ENCODE results near the gene CNNM2.

CNNM2 gene

GRCh38 chr10:103072891-103073290 is 154.8 kb downstream of the CNNM2 start:
- no peak for DNase-seq (ENCODE audit: low read depth)

- no peak for DNase-seq (ENCODE audit: low read depth)
Measured at GRCh38 chr10:103077020-103077419, 158.9 kb downstream of the CNNM2 start.

GRCh38 chr10:103077491-103078308 is 159.6 kb downstream of the CNNM2 start:
- DNase-seq (ENCODE audit: low read depth), result no peak

- DNase-seq (ENCODE audit: low read depth), result no peak
Measured at GRCh38 chr10:103078309-103078615, 160.2 kb downstream of the CNNM2 start.

- no peak for DNase-seq (ENCODE audit: low read depth)
Measured at GRCh38 chr10:103078676-103079075, 160.6 kb downstream of the CNNM2 start.

- no peak for DNase-seq (ENCODE audit: low read depth)
Measured at GRCh38 chr10:103079100-103079499, 161.0 kb downstream of the CNNM2 start.

- no peak for DNase-seq (ENCODE audit: low read depth)
Measured at GRCh38 chr10:103079946-103080345, 161.9 kb downstream of the CNNM2 start.

- no peak for DNase-seq (ENCODE audit: low read depth)
Measured at GRCh38 chr10:103080891-103081581, 162.9 kb downstream of the CNNM2 start.

- no peak for DNase-seq (ENCODE audit: low read depth)
Measured at GRCh38 chr10:103082683-103083082, 164.6 kb downstream of the CNNM2 start.

GRCh38 chr10:103083266-103083976 is 165.3 kb downstream of the CNNM2 start:
- no peak for DNase-seq (ENCODE audit: low read depth)

GRCh38 chr10:103083977-103084320 is 165.9 kb downstream of the CNNM2 start:
- no peak for DNase-seq (ENCODE audit: low read depth)

GRCh38 chr10:103086261-103086660 is 168.2 kb downstream of the CNNM2 start:
- no peak for DNase-seq (ENCODE audit: low read depth)

GRCh38 chr10:103086799-103087198 is 168.7 kb downstream of the CNNM2 start:
- no peak for DNase-seq (ENCODE audit: low read depth)

- no peak for DNase-seq (ENCODE audit: low read depth)
Measured at GRCh38 chr10:103089493-103089892, 171.4 kb downstream of the CNNM2 start.

GRCh38 chr10:103090911-103091310 is 172.8 kb downstream of the CNNM2 start:
- DNase-seq (ENCODE audit: low read depth), result no peak

GRCh38 chr10:103095005-103095404 is 176.9 kb downstream of the CNNM2 start:
- DNase-seq (ENCODE audit: low read depth), result no peak

- no peak for DNase-seq (ENCODE audit: low read depth)
Measured at GRCh38 chr10:103096130-103096529, 178.0 kb downstream of the CNNM2 start.

GRCh38 chr10:103098240-103098639 is 180.1 kb downstream of the CNNM2 start:
- DNase-seq (ENCODE audit: low read depth), result no peak

GRCh38 chr10:103100620-103101019 is 182.5 kb downstream of the CNNM2 start:
- no peak for DNase-seq (ENCODE audit: low read depth)

GRCh38 chr10:103102195-103102594 is 184.1 kb downstream of the CNNM2 start:
- no peak for DNase-seq (ENCODE audit: low read depth)

- DNase-seq (ENCODE audit: low read depth), result no peak
Measured at GRCh38 chr10:103103989-103104388, 185.9 kb downstream of the CNNM2 start.

GRCh38 chr10:103104721-103105120 is 186.6 kb downstream of the CNNM2 start:
- no peak for DNase-seq (ENCODE audit: low read depth)

GRCh38 chr10:103105462-103105861 is 187.4 kb downstream of the CNNM2 start:
- no peak for DNase-seq (ENCODE audit: low read depth)

Measured in stimulated activated CD8-positive, alpha-beta memory T cell treated with anti-CD3 and anti-CD28 coated beads, Interleukin-12 subunit alpha, Interleukin-12 subunit beta, amount 100 ng/mL, for 1 hour (primary cell).